ENCODE measurements around the gene ZNF335. TPM values are rescaled to one million over a fixed set of nuclear protein-coding genes. Genes with fewer than 3 reads are reported as not detected.
A peak's percentile ranks its signal among the peaks of the same experiment; 100 is the strongest.

Gene ZNF335
- 10 to 100 TPM; 12.9 to 19.0 (median 15.3) TPM for total RNA-seq

GRCh38 chr20:45971675-45972499 lies at the start of gene ZNF335:
ZNF335 (minus strand) TSS chr20:45972203; CDS start chr20:45971410, 793 bp downstream.
- intact Hi-C loops (cut with DNase I) = loop anchor here (5.0 kb wide), 2 partner anchors 80 to 115 kb away; partner anchors contain the start of genes CTSA, NCOA5 and NEURL2
- WGBS = under 1% methylated on average over 26 of the region's 72 CpGs
- peak within 1 kb of the TSS; percentile 80 to 96 (median 88) for H3K4me3 ChIP-seq
- H3K36me3 ChIP-seq = peaks cover 16 to 29% (median 22%) of the 10 kb centered on the region in 4 donors
- H3K27ac ChIP-seq (replicated peaks in 1 of 4) = peak within 1 kb of the TSS; percentile 97 to 99 (median 98)
- peaks cover 15 to 39% (median 37%) of the 10 kb centered on the region in 4 donors for H3K4me1 ChIP-seq
- no peaks in the 10 kb centered on the region for H3K27me3 ChIP-seq
- no peaks in the 10 kb centered on the region for H3K9me3 ChIP-seq
- peak; percentile 41 to 49 (median 44) for TF ChIP-seq CTCF (IDR thresholded peaks at IDR 0.05)
- peak; percentile 75 to 89 for TF ChIP-seq POLR2AphosphoS5 (IDR thresholded peaks at IDR 0.05)
- TF ChIP-seq POLR2A (IDR thresholded peaks at IDR 0.05; ENCODE audit: low read depth) = peak; percentile 71
- TF ChIP-seq EP300 (IDR thresholded peaks at IDR 0.05) = no peak
- peak; percentile 98 for DNase-seq (ENCODE audit: extremely low spot score)

- Histone ChIP-seq H3K4me3 (no peak overlapping the region), H3K27ac (replicated peaks in 1 of 4) (no peak overlapping the region), H3K9me3 (no peaks in the 10 kb centered on the region), H3K4me1 (peaks cover 15 to 21% (median 20%) of the 10 kb centered on the region in 4 donors), H3K27me3 (peaks cover 0 to 100% (median 30%) of the 10 kb centered on the region in 4 donors), H3K36me3 (no peaks in the 10 kb centered on the region)
- TF ChIP-seq POLR2AphosphoS5 (IDR thresholded peaks at IDR 0.05) = no peak
- no peak for TF ChIP-seq EP300 (IDR thresholded peaks at IDR 0.05)
- no peak for TF ChIP-seq CTCF (IDR thresholded peaks at IDR 0.05)
- no peak for TF ChIP-seq POLR2A (IDR thresholded peaks at IDR 0.05; ENCODE audit: low read depth)
- intact Hi-C loops (cut with DNase I) = loop anchor here (5.0 kb wide), 1 partner anchor 67 kb away; the partner anchor contains the start of gene NCOA5
- WGBS = 90% methylated on average over 4 of the region's 4 CpGs
- DNase-seq (ENCODE audit: extremely low spot score) = no peak
Observed at GRCh38 chr20:46020555-46020954, 48.6 kb upstream of the ZNF335 start.

GRCh38 chr20:46018611-46019010 lies 46.6 kb upstream of the ZNF335 start:
- H3K4me3 ChIP-seq = no peak overlapping the region
- WGBS = 71% methylated on average over 6 of the region's 6 CpGs
- DNase-seq (ENCODE audit: extremely low spot score) = no peak
- no peaks in the 10 kb centered on the region for H3K9me3 ChIP-seq
- peaks cover 20 to 29% (median 27%) of the 10 kb centered on the region in 4 donors for H3K4me1 ChIP-seq
- intact Hi-C loops (cut with DNase I) = no loop called here
- H3K27me3 ChIP-seq = peaks cover 0 to 100% (median 43%) of the 10 kb centered on the region in 4 donors
- no peak overlapping the region for H3K27ac ChIP-seq (replicated peaks in 1 of 4)
- H3K36me3 ChIP-seq = no peaks in the 10 kb centered on the region
- TF ChIP-seq POLR2AphosphoS5 (IDR thresholded peaks at IDR 0.05) = no peak
- TF ChIP-seq CTCF (IDR thresholded peaks at IDR 0.05) = no peak

- intact Hi-C loops (cut with DNase I) = no loop called here
- H3K4me3 ChIP-seq = no peak overlapping the region
- 67% methylated on average over 4 of the region's 4 CpGs for WGBS
- no peak overlapping the region for H3K27ac ChIP-seq (replicated peaks in 1 of 4)
- DNase-seq (ENCODE audit: extremely low spot score) = no peak
- no peaks in the 10 kb centered on the region for H3K9me3 ChIP-seq
- peaks cover 20 to 34% (median 31%) of the 10 kb centered on the region in 4 donors for H3K4me1 ChIP-seq
- TF ChIP-seq CTCF (IDR thresholded peaks at IDR 0.05) (no peak), POLR2A (IDR thresholded peaks at IDR 0.05; ENCODE audit: low read depth) (no peak), EP300 (IDR thresholded peaks at IDR 0.05) (no peak)
- H3K27me3 ChIP-seq = peaks cover 0 to 100% (median 48%) of the 10 kb centered on the region in 4 donors
- no peaks in the 10 kb centered on the region for H3K36me3 ChIP-seq
Observed at GRCh38 chr20:46018112-46018511, 46.1 kb upstream of the ZNF335 start.
